SK-N-SH (cell line): ENCODE results near the gene FOSB.

Experiments used
- CHD2 ChIP-seq: fragments of 150-350 bp; IDR thresholded peaks from 2 replicates; pipeline ENCODE4 v1.6.1; 2018; ENCODE audit warnings: low read length; ENCODE audit not compliant: partially characterized antibody
- ELF1 ChIP-seq: IDR thresholded peaks from 2 replicates; pipeline ENCODE4 v1.4.0; 2012
- EZH2phosphoT487 ChIP-seq: fragments of 200-600 bp; sonication (generic); IDR thresholded peaks from 2 replicates; pipeline ENCODE4 v1.6.1; 2017; ENCODE audit warnings: low read depth, mixed run types, mild to moderate bottlenecking, antibody characterized with exemption, moderate library complexity, borderline replicate concordance
- JUND ChIP-seq: IDR thresholded peaks from 2 replicates; pipeline ENCODE4 v1.4.0; 2012
- MXI1 ChIP-seq: IDR thresholded peaks from 2 replicates; pipeline ENCODE4 v1.6.1; 2012; ENCODE audit warnings: mild to moderate bottlenecking, low read depth, low read length, improper control_type of control experiment
- NRF1 ChIP-seq: IDR thresholded peaks from 2 replicates; pipeline ENCODE4 v1.6.1; 2012; ENCODE audit warnings: low read depth, mild to moderate bottlenecking, low read length
- POLR2AphosphoS5 ChIP-seq: IDR thresholded peaks from 2 replicates; pipeline ENCODE4 v1.6.1; 2012; ENCODE audit warnings: low read depth, low read length
- SIN3A ChIP-seq: IDR thresholded peaks from 2 replicates; pipeline ENCODE4 v1.6.1; 2012; ENCODE audit warnings: low read depth, mild to moderate bottlenecking, low read length, moderate library complexity, borderline replicate concordance
- SMC3 ChIP-seq: IDR thresholded peaks from 2 replicates; pipeline ENCODE4 v1.6.1; 2012; ENCODE audit warnings: low read depth, low read length, improper control_type of control experiment
- TAF1 ChIP-seq: IDR thresholded peaks from 2 replicates; pipeline ENCODE4 v1.6.1; 2012; ENCODE audit warnings: low read depth, mild to moderate bottlenecking, low read length, moderate library complexity, borderline replicate concordance
- USF1 ChIP-seq: IDR thresholded peaks from 2 replicates; pipeline ENCODE4 v1.4.0; 2012; ENCODE audit warnings: low read depth, borderline replicate concordance
- TF ChIP-seq, protein P1 (sequence below): IDR thresholded peaks from 2 replicates; pipeline ENCODE4; 2012
- TF ChIP-seq, protein P2 (sequence below): fragments of 200-600 bp; sonication (generic); IDR thresholded peaks from 2 replicates; pipeline ENCODE4 v1.6.1; 2017; ENCODE audit warnings: antibody characterized with exemption, mild to moderate bottlenecking, moderate library complexity
- TF ChIP-seq, protein P3 (sequence below): IDR thresholded peaks from 2 replicates; pipeline ENCODE4 v1.4.0; 2012; ENCODE audit warnings: low read depth

DNA sequence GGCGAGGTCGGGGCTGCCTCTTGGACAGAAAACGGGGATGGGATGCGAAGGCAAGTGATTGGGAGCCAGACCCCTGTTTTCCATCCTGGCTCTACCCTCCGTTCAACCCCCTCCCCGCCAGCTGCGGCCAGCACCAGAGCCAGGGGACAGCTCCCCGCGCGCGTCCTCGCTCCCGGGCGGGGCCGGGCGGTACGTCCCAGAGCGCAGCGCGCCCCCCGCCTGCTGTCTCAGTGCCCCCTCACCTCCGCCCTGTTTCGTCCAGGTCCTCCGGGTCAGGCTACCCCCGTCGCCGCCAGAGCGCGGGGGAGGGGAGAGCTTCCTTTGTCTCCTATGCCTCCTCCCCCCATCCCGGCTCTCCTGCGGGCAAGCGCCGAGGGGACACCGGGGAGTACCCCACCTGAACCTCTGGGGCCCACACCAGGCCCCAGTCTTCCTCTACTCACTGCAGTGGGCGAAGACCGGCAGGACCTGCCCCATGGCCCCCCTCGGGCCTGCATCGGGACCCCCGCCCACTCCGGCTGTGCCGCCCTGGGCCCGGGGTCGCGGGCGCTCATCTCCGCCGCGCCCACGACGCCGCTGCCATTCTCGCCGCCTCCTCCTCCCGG is 28.7 kb downstream of the FOSB start:
- TF ChIP-seq, protein P1, sequence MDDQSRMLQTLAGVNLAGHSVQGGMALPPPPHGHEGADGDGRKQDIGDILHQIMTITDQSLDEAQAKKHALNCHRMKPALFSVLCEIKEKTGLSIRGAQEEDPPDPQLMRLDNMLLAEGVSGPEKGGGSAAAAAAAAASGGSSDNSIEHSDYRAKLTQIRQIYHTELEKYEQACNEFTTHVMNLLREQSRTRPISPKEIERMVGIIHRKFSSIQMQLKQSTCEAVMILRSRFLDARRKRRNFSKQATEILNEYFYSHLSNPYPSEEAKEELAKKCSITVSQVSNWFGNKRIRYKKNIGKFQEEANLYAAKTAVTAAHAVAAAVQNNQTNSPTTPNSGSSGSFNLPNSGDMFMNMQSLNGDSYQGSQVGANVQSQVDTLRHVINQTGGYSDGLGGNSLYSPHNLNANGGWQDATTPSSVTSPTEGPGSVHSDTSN: no peak
- TF ChIP-seq SIN3A: peak; percentile 67; the same call in 1 of the 2 replicates
- TF ChIP-seq, protein P2, sequence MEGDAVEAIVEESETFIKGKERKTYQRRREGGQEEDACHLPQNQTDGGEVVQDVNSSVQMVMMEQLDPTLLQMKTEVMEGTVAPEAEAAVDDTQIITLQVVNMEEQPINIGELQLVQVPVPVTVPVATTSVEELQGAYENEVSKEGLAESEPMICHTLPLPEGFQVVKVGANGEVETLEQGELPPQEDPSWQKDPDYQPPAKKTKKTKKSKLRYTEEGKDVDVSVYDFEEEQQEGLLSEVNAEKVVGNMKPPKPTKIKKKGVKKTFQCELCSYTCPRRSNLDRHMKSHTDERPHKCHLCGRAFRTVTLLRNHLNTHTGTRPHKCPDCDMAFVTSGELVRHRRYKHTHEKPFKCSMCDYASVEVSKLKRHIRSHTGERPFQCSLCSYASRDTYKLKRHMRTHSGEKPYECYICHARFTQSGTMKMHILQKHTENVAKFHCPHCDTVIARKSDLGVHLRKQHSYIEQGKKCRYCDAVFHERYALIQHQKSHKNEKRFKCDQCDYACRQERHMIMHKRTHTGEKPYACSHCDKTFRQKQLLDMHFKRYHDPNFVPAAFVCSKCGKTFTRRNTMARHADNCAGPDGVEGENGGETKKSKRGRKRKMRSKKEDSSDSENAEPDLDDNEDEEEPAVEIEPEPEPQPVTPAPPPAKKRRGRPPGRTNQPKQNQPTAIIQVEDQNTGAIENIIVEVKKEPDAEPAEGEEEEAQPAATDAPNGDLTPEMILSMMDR: no peak
- no peak for TF ChIP-seq SMC3
- TF ChIP-seq ELF1: no peak
- no peak for TF ChIP-seq POLR2AphosphoS5
- no peak for TF ChIP-seq NRF1
- no peak for TF ChIP-seq USF1
- TF ChIP-seq EZH2phosphoT487: no peak
- TF ChIP-seq JUND: no peak
- TF ChIP-seq, protein P3, sequence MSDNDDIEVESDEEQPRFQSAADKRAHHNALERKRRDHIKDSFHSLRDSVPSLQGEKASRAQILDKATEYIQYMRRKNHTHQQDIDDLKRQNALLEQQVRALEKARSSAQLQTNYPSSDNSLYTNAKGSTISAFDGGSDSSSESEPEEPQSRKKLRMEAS: peak; percentile 35; the same call in 1 of the 2 replicates
- no peak for TF ChIP-seq TAF1
- TF ChIP-seq MXI1: 0 out of 2 replicates have a peak, but pooled peaks have one; percentile 35
- peak; percentile 22 for TF ChIP-seq CHD2
